B cell (primary cell): ENCODE data around the gene SMAD9. TPM values are rescaled to one million over a fixed set of nuclear protein-coding genes. Genes with fewer than 3 reads are reported as not detected.

Experiments
- ATAC-seq: fragments of 200-7000 bp; cut with Tn5 transposase; one replicate; pipeline ENCODE4 v1.10.0; 2021; ENCODE audit warnings: low read depth, mild to moderate bottlenecking, moderate number of reproducible peaks, moderate library complexity
- CTCF ChIA-PET: fragments of 350-600 bp; sonication (Branson Sonifier 250); formaldehyde crosslinking; loops from one replicate; lab custom pipeline; 2021; ENCODE audit warnings: antibody characterized with exemption, inconsistent platforms; lab: Charles Lee
- POLR2A ChIA-PET: fragments of 350-600 bp; sonication (Branson Sonifier 250); formaldehyde crosslinking; loops from one replicate; lab custom pipeline; 2021; ENCODE audit warnings: antibody characterized with exemption; lab: Charles Lee
- DNase-seq: peaks from one replicate; pipeline ENCODE4 v3.0.0; 2013
- H2AFZ ChIP-seq: 2 replicates; pipeline ENCODE4 v1.6.1; 2012; ENCODE audit warnings: mild to moderate bottlenecking, low read depth, low read length; ENCODE audit not compliant: insufficient read depth, poor library complexity, severe bottlenecking
- H3K27ac ChIP-seq, 2 donors: 1 replicate in 1 of 2; 2 replicates in 1 of 2; pipeline ENCODE4 v1.5.1; 2012 to 2013; ENCODE audit warnings: low read length in 2 of 2, mild to moderate bottlenecking in 2 of 2, moderate library complexity in 1 of 2
- H3K27me3 ChIP-seq, 4 experiments: fragments of 200-600 bp in 1 of 4; sonication (generic) in 1 of 4; replicated peaks in 1 of 4; 1 replicate in 2 of 4; 2 replicates in 2 of 4; pipeline versions ENCODE4 v1.6.1 to v1.7.0; 2013 to 2016; ENCODE audit warnings: low read length in 3 of 4, mild to moderate bottlenecking in 2 of 4, mixed read lengths in 1 of 4, moderate library complexity in 1 of 4; ENCODE audit not compliant: insufficient read depth in 4 of 4, control insufficient read depth in 3 of 4; ENCODE audit errors: control extremely low read depth in 1 of 4
- H3K36me3 ChIP-seq, 2 experiments: replicated peaks in 1 of 2; 1 replicate in 1 of 2; 2 replicates in 1 of 2; pipeline versions ENCODE4 v1.6.1 to v1.7.1; 2013; ENCODE audit warnings: low read length in 1 of 2; ENCODE audit not compliant: insufficient read depth in 2 of 2, control insufficient read depth in 1 of 2; ENCODE audit errors: control extremely low read depth in 1 of 2, extremely low read depth in 1 of 2
- H3K4me1 ChIP-seq, 2 donors: fragments of 200-600 bp in 1 of 2; sonication (generic) in 1 of 2; 1 replicate in 1 of 2; 2 replicates in 1 of 2; pipeline versions ENCODE4 v1.5.1 to v1.6.1; 2013 to 2017; ENCODE audit warnings: low read length in 2 of 2; ENCODE audit not compliant: control insufficient read depth in 2 of 2, insufficient read depth in 2 of 2
- H3K4me2 ChIP-seq: replicated peaks from 2 replicates; pipeline ENCODE3; 2012; ENCODE audit warnings: mild to moderate bottlenecking, low read depth, low read length; ENCODE audit not compliant: poor library complexity, severe bottlenecking
- H3K4me3 ChIP-seq, 5 experiments: fragments of 200-600 bp in 1 of 5; sonication (generic) in 1 of 5; 1 replicate in 3 of 5; 2 replicates in 2 of 5; pipeline versions ENCODE4 v1.5.1 to v1.7.0; 2011 to 2016; ENCODE audit warnings: low read length in 4 of 5, mild to moderate bottlenecking in 4 of 5, low read depth in 2 of 5, control low read depth in 1 of 5, moderate library complexity in 1 of 5; ENCODE audit not compliant: insufficient read depth in 1 of 5; ENCODE audit errors: control extremely low read depth in 1 of 5, extremely low read depth in 1 of 5
- H3K79me2 ChIP-seq: fragments of 200-600 bp; sonication (generic); one replicate; pipeline ENCODE4 v1.6.0; 2016; ENCODE audit warnings: low read length; ENCODE audit not compliant: control insufficient read depth, insufficient read depth
- H3K9ac ChIP-seq: fragments of 200-600 bp; sonication (generic); 2 replicates; pipeline ENCODE4 v1.6.1; 2017; ENCODE audit warnings: mild to moderate bottlenecking, low read length, moderate library complexity
- H3K9me3 ChIP-seq, 3 donors: one replicate each; pipeline versions ENCODE4 v1.6.1 to v1.7.1; 2013; ENCODE audit warnings: low read length in 2 of 3; ENCODE audit not compliant: control insufficient read depth in 2 of 3, insufficient read depth in 1 of 3; ENCODE audit errors: control extremely low read depth in 1 of 3
- H4K20me1 ChIP-seq: 2 replicates; pipeline ENCODE4 v1.6.0; 2012; ENCODE audit warnings: mild to moderate bottlenecking, low read length; ENCODE audit not compliant: insufficient read depth, control insufficient read depth, poor library complexity, severe bottlenecking
- H3K27ac Mint-ChIP-seq: one replicate; pipeline ENCODE4 v1.8.0; 2021; ENCODE audit warnings: mixed read lengths
- H3K27me3 Mint-ChIP-seq: one replicate; pipeline ENCODE4 v1.8.0; 2021; ENCODE audit warnings: mixed read lengths
- H3K4me1 Mint-ChIP-seq: one replicate; pipeline ENCODE4 v1.8.0; 2021; ENCODE audit warnings: mixed read lengths
- H3K4me3 Mint-ChIP-seq: one replicate; pipeline ENCODE4 v1.8.0; 2021; ENCODE audit warnings: mixed read lengths
- H3K9me3 Mint-ChIP-seq: one replicate; pipeline ENCODE4 v1.8.0; 2022; ENCODE audit warnings: mixed read lengths; ENCODE audit not compliant: insufficient read depth
- EZH2 ChIP-seq: IDR thresholded peaks from 2 replicates; pipeline ENCODE4 v1.6.1; 2012; ENCODE audit warnings: borderline replicate concordance, low read depth, mild to moderate bottlenecking, moderate library complexity, low read length; ENCODE audit not compliant: insufficient read depth, poor library complexity, severe bottlenecking
- WGBS: methylation state at CpG from one replicate; pipeline ENCODE4 v1.1.5; 2013; ENCODE audit warnings: missing lambda C conversion rate; ENCODE audit not compliant: insufficient coverage; 5-methylcytosine and 5-hydroxymethylcytosine counted together
- intact Hi-C: fragments of 100-400 bp; cut with micrococcal nuclease; formaldehyde crosslinking; loops from one replicate; pipeline ENCODE4 v1.10.0; 2022
- polyA plus RNA-seq: library from polyadenylated mRNA; depleted of rRNA; stranded (reverse); fragments of >200 nt; gene quantifications from 2 replicates; pipeline ENCODE4 v1.2.3, GENCODE V29; 2012
- total RNA-seq, 2 donors: library from RNA; stranded (reverse); fragments of 120-200 nt in 1 of 2; gene quantifications; 1 replicate in 1 of 2; 2 replicates in 1 of 2; pipeline versions ENCODE4 v1.2.3 to v1.2.4, GENCODE V29; 2013 to 2022
- TF ChIP-seq, protein P1 (sequence below): fragments of 200-600 bp; IDR thresholded peaks from one replicate; pipeline ENCODE4 v1.8.0; 2022; ENCODE audit warnings: antibody characterized with exemption, mild to moderate bottlenecking

The SMAD9 gene
- total and polyA plus RNA-seq, 2 donors (not counting 1 experiment from before 2014, with no cell fraction given) = not detected

DNA sequence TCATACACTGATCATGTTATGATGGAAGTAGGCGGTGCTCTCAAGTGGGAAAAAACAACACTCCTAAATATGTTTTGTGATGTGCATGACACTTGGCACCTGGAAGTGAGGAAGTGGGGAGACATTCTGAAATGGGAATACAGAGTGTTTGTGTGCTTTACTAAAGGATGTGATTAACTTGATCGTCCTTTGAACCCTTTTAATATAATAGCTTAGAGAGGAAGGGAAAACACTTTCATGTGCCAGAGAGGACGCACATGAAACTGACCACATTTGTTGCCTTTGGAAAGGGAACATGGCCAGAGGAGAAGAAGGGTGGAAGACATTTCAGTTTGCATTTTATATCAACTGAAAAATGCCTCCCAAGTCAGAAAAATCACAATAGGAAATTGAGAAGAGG, 31.4 kb downstream of the SMAD9 start:
- no peak overlapping the region for H3K4me3 ChIP-seq
- no peak overlapping the region for H2AFZ ChIP-seq
- CTCF ChIA-PET = no interaction called here
- H3K79me2 ChIP-seq = no peaks in the 10 kb centered on the region
- POLR2A ChIA-PET = no interaction called here
- Mint-ChIP-seq H3K4me1 (no peaks in the 10 kb centered on the region), H3K4me3 (no peak overlapping the region), H3K9me3 (peaks cover 3% of the 10 kb centered on the region), H3K27me3 (peaks cover 33% of the 10 kb centered on the region), H3K27ac (no peak overlapping the region)
- no peaks in the 10 kb centered on the region for H3K27me3 ChIP-seq
- H3K4me1 ChIP-seq = no peaks in the 10 kb centered on the region
- no peaks in the 10 kb centered on the region for H3K36me3 ChIP-seq
- ATAC-seq (no peak), DNase-seq (no peak)
- H3K9ac ChIP-seq = no peak overlapping the region
- H4K20me1 ChIP-seq = no peaks in the 10 kb centered on the region
- no peak overlapping the region for H3K27ac ChIP-seq
- no CpG with 5 or more reads among the region's 3 CpGs for WGBS
- intact Hi-C loops = no loop called here
- H3K4me2 ChIP-seq = no peak overlapping the region
- TF ChIP-seq, protein P1, sequence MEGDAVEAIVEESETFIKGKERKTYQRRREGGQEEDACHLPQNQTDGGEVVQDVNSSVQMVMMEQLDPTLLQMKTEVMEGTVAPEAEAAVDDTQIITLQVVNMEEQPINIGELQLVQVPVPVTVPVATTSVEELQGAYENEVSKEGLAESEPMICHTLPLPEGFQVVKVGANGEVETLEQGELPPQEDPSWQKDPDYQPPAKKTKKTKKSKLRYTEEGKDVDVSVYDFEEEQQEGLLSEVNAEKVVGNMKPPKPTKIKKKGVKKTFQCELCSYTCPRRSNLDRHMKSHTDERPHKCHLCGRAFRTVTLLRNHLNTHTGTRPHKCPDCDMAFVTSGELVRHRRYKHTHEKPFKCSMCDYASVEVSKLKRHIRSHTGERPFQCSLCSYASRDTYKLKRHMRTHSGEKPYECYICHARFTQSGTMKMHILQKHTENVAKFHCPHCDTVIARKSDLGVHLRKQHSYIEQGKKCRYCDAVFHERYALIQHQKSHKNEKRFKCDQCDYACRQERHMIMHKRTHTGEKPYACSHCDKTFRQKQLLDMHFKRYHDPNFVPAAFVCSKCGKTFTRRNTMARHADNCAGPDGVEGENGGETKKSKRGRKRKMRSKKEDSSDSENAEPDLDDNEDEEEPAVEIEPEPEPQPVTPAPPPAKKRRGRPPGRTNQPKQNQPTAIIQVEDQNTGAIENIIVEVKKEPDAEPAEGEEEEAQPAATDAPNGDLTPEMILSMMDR = no peak
- no peak for TF ChIP-seq EZH2
- H3K9me3 ChIP-seq = no peaks in the 10 kb centered on the region

DNA sequence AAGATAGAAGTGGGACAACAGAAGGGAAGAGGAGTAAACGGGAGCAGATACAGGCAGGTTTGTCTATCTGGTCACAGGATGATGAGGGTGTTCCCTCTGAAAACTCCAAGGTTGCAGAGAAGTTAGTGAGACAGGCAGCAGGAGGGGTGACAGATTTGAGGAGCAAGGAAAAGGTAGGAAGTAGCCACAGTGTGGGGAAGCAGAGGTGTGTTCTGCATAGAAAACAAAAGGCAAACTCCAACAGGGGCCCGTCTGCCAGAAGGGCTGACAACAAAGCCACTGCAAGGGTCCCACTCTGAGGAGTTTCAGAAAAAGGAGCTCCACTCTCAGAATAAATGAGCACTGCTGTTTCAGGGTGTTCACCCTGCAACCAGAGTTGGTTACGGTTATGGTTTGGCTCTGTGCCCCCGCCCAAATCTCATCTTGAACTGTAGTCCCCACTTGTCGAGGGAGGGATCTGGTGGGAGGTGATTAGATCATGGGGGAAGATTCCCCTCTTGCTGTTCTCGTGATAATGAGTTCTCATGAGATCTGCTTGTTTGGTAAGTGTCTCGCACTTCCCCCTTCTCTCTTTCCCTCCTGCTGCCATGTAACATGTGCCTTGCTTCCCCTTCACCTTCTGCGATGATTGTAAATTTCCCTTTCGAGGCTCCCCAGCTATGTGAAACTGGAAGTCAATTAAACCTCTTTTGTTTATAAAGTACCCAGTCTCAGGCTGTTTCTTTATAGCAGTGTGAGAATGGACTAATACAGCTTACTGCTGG, 32.1 kb downstream of the SMAD9 start:
- ChIA-PET CTCF (no interaction called here), POLR2A (no interaction called here)
- Mint-ChIP-seq H3K4me3 (no peak overlapping the region), H3K4me1 (no peaks in the 10 kb centered on the region), H3K27me3 (peaks cover 33% of the 10 kb centered on the region), H3K9me3 (peaks cover 3% of the 10 kb centered on the region), H3K27ac (no peak overlapping the region)
- no peaks in the 10 kb centered on the region for H4K20me1 ChIP-seq
- H3K27me3 ChIP-seq = no peaks in the 10 kb centered on the region
- H3K9me3 ChIP-seq = no peaks in the 10 kb centered on the region
- H3K79me2 ChIP-seq = no peaks in the 10 kb centered on the region
- intact Hi-C loops = no loop called here
- H2AFZ ChIP-seq = no peak overlapping the region
- DNase-seq = no peak
- no peak overlapping the region for H3K4me3 ChIP-seq
- no peak for ATAC-seq
- no peaks in the 10 kb centered on the region for H3K36me3 ChIP-seq
- no peak overlapping the region for H3K27ac ChIP-seq
- H3K9ac ChIP-seq = no peak overlapping the region
- no peaks in the 10 kb centered on the region for H3K4me1 ChIP-seq
- WGBS = 85% methylated on average over 3 of the region's 9 CpGs
- no peak for TF ChIP-seq EZH2
- TF ChIP-seq, protein P1 = no peak
- no peak overlapping the region for H3K4me2 ChIP-seq
